Kidney (tissue), 14 donors: Measurements from ENCODE around the gene SATB1. TPM values are rescaled to one million over a fixed set of nuclear protein-coding genes. Genes with fewer than 3 reads are reported as not detected.
A peak's percentile ranks its signal among the peaks of the same experiment; 100 is the strongest.

ENCODE experiments used
- DNase-seq, 5 donors: peaks; one replicate each; pipeline ENCODE4 v3.0.0-alpha.2; 2013 to 2020
- FAIRE-seq: peaks from 2 replicates; lab custom pipeline; 2012; peaks lifted over from hg19 to GRCh38; lab: Jason Lieb, UNC
- H3K27ac ChIP-seq, 2 donors: one replicate each; pipeline ENCODE4 v1.7.0; 2013; ENCODE audit warnings: low read depth in 2 of 2, low read length in 2 of 2, inconsistent platforms in 1 of 2
- H3K27me3 ChIP-seq: one replicate; pipeline ENCODE4 v1.7.1; 2013; ENCODE audit warnings: low read length, inconsistent platforms; ENCODE audit not compliant: control insufficient read depth, insufficient read depth
- H3K36me3 ChIP-seq, 3 donors: one replicate each; pipeline versions ENCODE4 v1.7.0 to v1.7.1; 2013; ENCODE audit warnings: low read length in 3 of 3, control low read depth in 1 of 3, inconsistent platforms in 1 of 3; ENCODE audit not compliant: insufficient read depth in 3 of 3, control insufficient read depth in 2 of 3
- H3K4me1 ChIP-seq, 3 donors: one replicate each; pipeline versions ENCODE4 v1.7.0 to v1.7.1; 2013; ENCODE audit warnings: low read length in 3 of 3, inconsistent platforms in 1 of 3, low read depth in 1 of 3; ENCODE audit not compliant: control insufficient read depth in 2 of 3, insufficient read depth in 2 of 3
- H3K4me3 ChIP-seq, 3 donors: one replicate each; pipeline versions ENCODE4 v1.7.0 to v1.8.1; 2013; ENCODE audit warnings: low read length in 3 of 3, control low read depth in 1 of 3, inconsistent platforms in 1 of 3
- H3K9ac ChIP-seq, 3 donors: one replicate each; pipeline versions ENCODE4 v1.7.0 to v1.7.1; 2013; ENCODE audit warnings: low read length in 3 of 3, control low read depth in 1 of 3, inconsistent platforms in 1 of 3
- H3K9me3 ChIP-seq, 3 donors: one replicate each; pipeline versions ENCODE4 v1.7.0 to v1.7.1; 2013; ENCODE audit warnings: low read length in 3 of 3, control low read depth in 1 of 3, inconsistent platforms in 1 of 3; ENCODE audit not compliant: control insufficient read depth in 2 of 3, insufficient read depth in 1 of 3
- CTCF ChIP-seq: IDR thresholded peaks from 3 replicates; pipeline ENCODE4 v1.5.1; 2012; ENCODE audit warnings: mild to moderate bottlenecking, moderate library complexity, borderline replicate concordance; ENCODE audit not compliant: insufficient read depth; ENCODE audit errors: extremely low read depth
- intact Hi-C: fragments of 100-400 bp; cut with DNase I; formaldehyde crosslinking; loops from one replicate; pipeline ENCODE4 v1.11.1; 2022
- polyA plus RNA-seq: library from polyadenylated mRNA; stranded (reverse); fragments of 350-450 nt; fragmentation: Illumina TruSeq; extraction: RNeasy Lipid Tissue Mini Kit (QIAGEN cat#74804); gene quantifications from one replicate; pipeline ENCODE4 v1.2.3, GENCODE V29; 2014; ENCODE audit warnings: low read depth, low replicate concordance; ENCODE audit not compliant: insufficient read depth
- total RNA-seq: library from RNA; stranded (reverse); fragmentation: NEBNext Ultra II Directional; extraction: Animal tissue kit (Norgen Biotek cat#: 25700); gene quantifications from one replicate; pipeline ENCODE4 v1.2.1, GENCODE V29; 2021
- donor health status: control.
- donor health status: control.
- donor health status: control.
- donor health status: control.
- donor health status: control.
- donor health status: DM: yes; HTN: yes; CAD: no.
- donor health status: Normal renal cell carcinoma (clear cell type).

The SATB1 gene
- total and polyA plus RNA-seq, 2 donors from 2014 or later, result 6.2 to 22.2 TPM

GRCh38 chr3:18422972-18423371, 2.2 kb downstream of the SATB1 start:
- Histone ChIP-seq H3K9me3 (no peaks in the 10 kb centered on the region), H3K36me3 (no peaks in the 10 kb centered on the region), H3K27me3 (no peaks in the 10 kb centered on the region), H3K4me3 (peak overlapping the region; percentile 92 to 98 (median 94)), H3K27ac (no peak overlapping the region), H3K9ac (peak overlapping the region in 2 of 3 donors; percentile 2 to 91), H3K4me1 (peaks cover 0 to 5% (median 3%) of the 10 kb centered on the region in 3 donors)
- FAIRE-seq (no peak), DNase-seq (no peak)
- no peak for TF ChIP-seq CTCF
- intact Hi-C loops, result no loop called here

- no peak for FAIRE-seq
Measured at GRCh38 chr3:18420555-18420954, 4.6 kb downstream of the SATB1 start.

GRCh38 chr3:18419232-18419631, 5.9 kb downstream of the SATB1 start:
- intact Hi-C loops, result no loop called here
- no peak for FAIRE-seq

More at GRCh38 chr3:18420555-18420954, 4.6 kb downstream of the SATB1 start:
- no peak for DNase-seq
- H3K27me3 ChIP-seq, result no peaks in the 10 kb centered on the region
- intact Hi-C loops, result no loop called here
- H3K9ac ChIP-seq, result no peak overlapping the region
- H3K4me3 ChIP-seq, result no peak overlapping the region
- no peak overlapping the region for H3K27ac ChIP-seq
- TF ChIP-seq CTCF, result no peak
- peaks cover 0 to 4% (median 4%) of the 10 kb centered on the region in 3 donors for H3K36me3 ChIP-seq
- H3K9me3 ChIP-seq, result no peaks in the 10 kb centered on the region
- H3K4me1 ChIP-seq, result peaks cover 0 to 5% (median 3%) of the 10 kb centered on the region in 3 donors

More at GRCh38 chr3:18419232-18419631, 5.9 kb downstream of the SATB1 start:
- no peaks in the 10 kb centered on the region for H3K9me3 ChIP-seq
- H3K27me3 ChIP-seq, result no peaks in the 10 kb centered on the region
- H3K9ac ChIP-seq, result no peak overlapping the region
- no peak overlapping the region for H3K4me3 ChIP-seq
- peaks cover 0 to 5% (median 3%) of the 10 kb centered on the region in 3 donors for H3K4me1 ChIP-seq
- no peak for DNase-seq
- no peak overlapping the region for H3K27ac ChIP-seq
- no peak for TF ChIP-seq CTCF
- H3K36me3 ChIP-seq, result peaks cover 0 to 4% (median 4%) of the 10 kb centered on the region in 3 donors
